HepG2 (cell line): ENCODE data around the gene THOC6. TPM values are rescaled to one million over a fixed set of nuclear protein-coding genes. Genes with fewer than 3 reads are reported as not detected.

Source experiments
- AGO1 ChIP-seq: fragments of 200-400 bp; formaldehyde crosslinking; IDR thresholded peaks from 2 replicates; pipeline ENCODE4 v1.6.1; 2017; ENCODE audit warnings: mild to moderate bottlenecking, low read depth, low read length, moderate library complexity; ENCODE audit not compliant: poor library complexity, severe bottlenecking
- ATAD3A ChIP-seq: sonication (generic); formaldehyde crosslinking; IDR thresholded peaks from 2 replicates; pipeline ENCODE4 v1.4.0; 2020; ENCODE audit warnings: missing genetic modification reagents
- ATM ChIP-seq: fragments of 450-650 bp; IDR thresholded peaks from 2 replicates; pipeline ENCODE4 v1.7.1; 2017; ENCODE audit warnings: mild to moderate bottlenecking, borderline replicate concordance
- CBFB ChIP-seq: sonication (generic); formaldehyde crosslinking; IDR thresholded peaks from 2 replicates; pipeline ENCODE4 v1.4.0; 2020; ENCODE audit warnings: missing genetic modification reagents
- FOXJ3 ChIP-seq: sonication (generic); formaldehyde crosslinking; IDR thresholded peaks from 2 replicates; pipeline ENCODE4 v1.4.0; 2020; ENCODE audit warnings: missing genetic modification reagents, mild to moderate bottlenecking, borderline replicate concordance
- HIC2 ChIP-seq: sonication (generic); formaldehyde crosslinking; IDR thresholded peaks from 2 replicates; pipeline ENCODE4 v1.9.0; 2022; ENCODE audit warnings: low read depth, missing genetic modification reagents
- MED1 ChIP-seq: sonication (generic); formaldehyde crosslinking; IDR thresholded peaks from 2 replicates; pipeline ENCODE4 v1.4.0; 2020; ENCODE audit warnings: missing genetic modification reagents
- NFE2L2 ChIP-seq: fragments of 150-350 bp; IDR thresholded peaks from 2 replicates; pipeline ENCODE4 v1.6.1; 2014; ENCODE audit warnings: low read length
- PTBP1 ChIP-seq: fragments of 200-400 bp; formaldehyde crosslinking; IDR thresholded peaks from 2 replicates; pipeline ENCODE4 v1.6.1; 2018; ENCODE audit warnings: low read length, low read depth; ENCODE audit not compliant: poor library complexity, severe bottlenecking
- REPIN1 ChIP-seq: sonication (generic); formaldehyde crosslinking; IDR thresholded peaks from 2 replicates; pipeline ENCODE4 v1.8.0; 2022; ENCODE audit warnings: missing genetic modification reagents, low read depth, mild to moderate bottlenecking, borderline replicate concordance
- STAG1 ChIP-seq: sonication (generic); formaldehyde crosslinking; IDR thresholded peaks from 2 replicates; pipeline ENCODE4 v1.4.0; 2020; ENCODE audit warnings: missing genetic modification reagents
- ZBTB46 ChIP-seq: sonication (generic); formaldehyde crosslinking; IDR thresholded peaks from 2 replicates; pipeline ENCODE4 v1.4.0; 2020; ENCODE audit warnings: mild to moderate bottlenecking, missing genetic modification reagents, borderline replicate concordance
- ZNF362 ChIP-seq: sonication (generic); formaldehyde crosslinking; IDR thresholded peaks from 2 replicates; pipeline ENCODE4 v1.4.0; 2020; ENCODE audit warnings: missing genetic modification reagents, mild to moderate bottlenecking, borderline replicate concordance
- ZNF430 ChIP-seq: sonication (generic); formaldehyde crosslinking; IDR thresholded peaks from 2 replicates; pipeline ENCODE4 v1.9.0; 2021; ENCODE audit warnings: mild to moderate bottlenecking, missing genetic modification reagents
- ZNF44 ChIP-seq: sonication (generic); formaldehyde crosslinking; IDR thresholded peaks from 2 replicates; pipeline ENCODE4 v1.5.1; 2020; ENCODE audit warnings: mild to moderate bottlenecking, missing genetic modification reagents
- ZNF451 ChIP-seq: sonication (generic); formaldehyde crosslinking; IDR thresholded peaks from 2 replicates; pipeline ENCODE4 v1.5.0; 2020; ENCODE audit warnings: mild to moderate bottlenecking, missing genetic modification reagents
- ZNF660 ChIP-seq: sonication (generic); formaldehyde crosslinking; IDR thresholded peaks from 2 replicates; pipeline ENCODE4 v1.5.1; 2020; ENCODE audit warnings: mild to moderate bottlenecking, low read depth, missing genetic modification reagents, borderline replicate concordance
- ZNF891 ChIP-seq: sonication (generic); formaldehyde crosslinking; IDR thresholded peaks from 2 replicates; pipeline ENCODE4 v1.5.0; 2020; ENCODE audit warnings: mild to moderate bottlenecking, missing genetic modification reagents
- polyA plus RNA-seq, 8 experiments: library from polyadenylated mRNA; depleted of rRNA in 3 of 8; stranded (reverse) in 7 of 8; unstranded in 1 of 8; fragments of >200 nt; fragmentation: Illumina TruSeq in 4 of 8; extraction: Trizol in 4 of 8; gene quantifications; 2 replicates each; pipeline versions ENCODE4 v1.2.1 to v1.2.3, GENCODE V29; 2011 to 2016; ENCODE audit warnings: low read depth in 4 of 8, missing spikeins in 1 of 8, mixed read lengths in 1 of 8; ENCODE audit not compliant: insufficient read depth in 1 of 8
- total RNA-seq, 5 experiments: library from RNA; depleted of rRNA; stranded (reverse); fragments of >200 nt; fragmentation: Illumina TruSeq; extraction: Trizol; gene quantifications; 2 replicates each; pipeline ENCODE4 v1.2.3, GENCODE V29; 2016; ENCODE audit warnings: low read depth in 1 of 5
- TF ChIP-seq, protein P1 (sequence below): sonication (generic); formaldehyde crosslinking; IDR thresholded peaks from 2 replicates; pipeline ENCODE4 v1.8.0; 2022; ENCODE audit warnings: mild to moderate bottlenecking, missing genetic modification reagents, moderate library complexity
- TF ChIP-seq, protein P2 (sequence below): sonication (generic); formaldehyde crosslinking; IDR thresholded peaks from 2 replicates; pipeline ENCODE4 v1.4.0; 2020; ENCODE audit warnings: missing genetic modification reagents
- TF ChIP-seq, protein P3 (sequence below): IDR thresholded peaks from 2 replicates; pipeline ENCODE4 v1.6.1; 2016; ENCODE audit warnings: low read depth, borderline replicate concordance

Gene THOC6
- total and polyA plus RNA-seq, 2 of the 13 experiments (the other 11 are each of a cell fraction or from before 2014, with no cell fraction given): 32.1 to 37.0 TPM

DNA sequence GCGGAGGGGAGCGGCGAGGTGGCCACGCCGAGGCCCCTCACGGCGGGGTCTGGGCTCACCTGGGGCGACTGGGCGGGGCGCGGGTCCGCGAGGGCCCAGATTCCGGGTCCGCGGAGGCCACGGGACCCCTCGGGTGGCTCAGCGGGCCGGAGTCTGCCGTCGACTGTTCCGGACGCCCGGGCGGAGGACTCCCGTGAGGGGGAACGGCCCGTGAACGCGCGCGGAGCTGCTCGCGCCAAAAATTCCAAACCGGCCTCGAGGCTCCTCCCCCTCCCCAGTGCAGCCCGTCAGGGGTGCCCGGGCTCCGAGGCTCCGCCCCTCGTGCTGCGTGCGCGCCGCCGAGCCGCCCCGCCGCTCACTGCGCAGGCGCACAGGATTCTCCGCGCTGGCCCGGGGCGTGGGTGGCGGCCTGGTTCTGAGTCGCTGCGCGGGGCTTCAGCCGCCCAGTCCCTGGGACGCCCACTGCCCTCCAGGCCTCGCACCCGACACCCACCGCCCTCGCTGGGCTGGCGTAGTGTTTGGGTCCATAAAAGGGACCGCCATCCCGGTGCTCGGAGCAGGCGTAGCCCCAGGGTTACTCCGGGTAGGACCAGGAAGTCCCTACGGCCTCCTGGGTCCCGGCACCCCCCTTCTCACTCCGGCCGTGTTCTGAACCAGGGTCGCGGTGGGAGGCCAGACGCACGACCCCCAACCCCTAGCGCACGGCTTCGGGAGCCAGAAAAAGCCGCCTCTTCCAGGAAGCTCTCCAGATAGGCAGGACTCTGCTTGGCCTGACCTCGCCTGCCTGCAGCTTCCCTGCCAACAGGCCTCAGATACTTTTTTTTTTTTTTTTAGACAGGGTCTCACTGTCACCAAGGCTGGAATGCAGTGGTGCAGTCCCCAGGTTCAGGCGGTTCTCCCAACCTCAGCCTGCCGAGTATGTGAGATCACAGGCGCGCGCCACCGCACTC is 43.3 kb upstream of the THOC6 start, which contains the start of gene PKMYT1 (continued):
- TF ChIP-seq ZBTB46 (CRISPR knock-in tag): no peak
- no peak for TF ChIP-seq NFE2L2
- TF ChIP-seq ZNF430 (CRISPR knock-in tag): no peak
- TF ChIP-seq ZNF451 (CRISPR knock-in tag): 0 out of 2 replicates have a peak, but pooled peaks have one; percentile 34
- TF ChIP-seq STAG1 (CRISPR knock-in tag): no peak
- TF ChIP-seq, protein P1, sequence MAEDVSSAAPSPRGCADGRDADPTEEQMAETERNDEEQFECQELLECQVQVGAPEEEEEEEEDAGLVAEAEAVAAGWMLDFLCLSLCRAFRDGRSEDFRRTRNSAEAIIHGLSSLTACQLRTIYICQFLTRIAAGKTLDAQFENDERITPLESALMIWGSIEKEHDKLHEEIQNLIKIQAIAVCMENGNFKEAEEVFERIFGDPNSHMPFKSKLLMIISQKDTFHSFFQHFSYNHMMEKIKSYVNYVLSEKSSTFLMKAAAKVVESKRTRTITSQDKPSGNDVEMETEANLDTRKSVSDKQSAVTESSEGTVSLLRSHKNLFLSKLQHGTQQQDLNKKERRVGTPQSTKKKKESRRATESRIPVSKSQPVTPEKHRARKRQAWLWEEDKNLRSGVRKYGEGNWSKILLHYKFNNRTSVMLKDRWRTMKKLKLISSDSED (CRISPR knock-in tag): no peak
- TF ChIP-seq ZNF362 (CRISPR knock-in tag): no peak; the same call in none of the 2 replicates
- no peak for TF ChIP-seq ZNF891
- TF ChIP-seq MED1 (CRISPR knock-in tag): peak; percentile 48; the same call in 1 of the 2 replicates
- TF ChIP-seq ZNF660 (CRISPR knock-in tag): no peak
- no peak for TF ChIP-seq HIC2
- TF ChIP-seq FOXJ3 (CRISPR knock-in tag): no peak; the same call in 1 of the 2 replicates
- no peak for TF ChIP-seq CBFB (CRISPR knock-in tag)
- TF ChIP-seq REPIN1 (CRISPR knock-in tag): no peak
- TF ChIP-seq PTBP1: peak; percentile 87
- TF ChIP-seq, protein P2, sequence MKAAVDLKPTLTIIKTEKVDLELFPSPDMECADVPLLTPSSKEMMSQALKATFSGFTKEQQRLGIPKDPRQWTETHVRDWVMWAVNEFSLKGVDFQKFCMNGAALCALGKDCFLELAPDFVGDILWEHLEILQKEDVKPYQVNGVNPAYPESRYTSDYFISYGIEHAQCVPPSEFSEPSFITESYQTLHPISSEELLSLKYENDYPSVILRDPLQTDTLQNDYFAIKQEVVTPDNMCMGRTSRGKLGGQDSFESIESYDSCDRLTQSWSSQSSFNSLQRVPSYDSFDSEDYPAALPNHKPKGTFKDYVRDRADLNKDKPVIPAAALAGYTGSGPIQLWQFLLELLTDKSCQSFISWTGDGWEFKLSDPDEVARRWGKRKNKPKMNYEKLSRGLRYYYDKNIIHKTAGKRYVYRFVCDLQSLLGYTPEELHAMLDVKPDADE: 0 out of 2 replicates have a peak, but pooled peaks have one; percentile 75
- TF ChIP-seq AGO1: no peak
- TF ChIP-seq, protein P3, sequence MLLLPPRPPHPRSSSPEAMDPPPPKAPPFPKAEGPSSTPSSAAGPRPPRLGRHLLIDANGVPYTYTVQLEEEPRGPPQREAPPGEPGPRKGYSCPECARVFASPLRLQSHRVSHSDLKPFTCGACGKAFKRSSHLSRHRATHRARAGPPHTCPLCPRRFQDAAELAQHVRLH (CRISPR knock-in tag): no peak
- TF ChIP-seq ATM: no peak
- no peak for TF ChIP-seq ZNF44 (CRISPR knock-in tag)
- TF ChIP-seq ATAD3A (CRISPR knock-in tag): no peak
